Activated T-helper 2 cell treated with anti-CD3 and anti-CD28 coated beads, Interferon-gamma antibody, Interleukin-2, Interleukin-4, amounts not matched to agents 10 μg/mL and 5 μg/mL and 100 μg/mL, durations not matched to agents 14 hours and 24 hours and 36 hours (primary cell): ENCODE data around the gene ASIC1. TPM values are rescaled to one million over a fixed set of nuclear protein-coding genes. Genes with fewer than 3 reads are reported as not detected.

Experiments
- DNase-seq: peaks from one replicate; pipeline ENCODE4 v3.0.0; 2021; ENCODE audit warnings: low spot score
- H3K27ac Mint-ChIP-seq: one replicate; pipeline ENCODE4 v1.8.0; 2021; ENCODE audit warnings: mixed read lengths
- H3K27me3 Mint-ChIP-seq: one replicate; pipeline ENCODE4 v1.8.0; 2021; ENCODE audit warnings: low read depth, mixed read lengths
- H3K36me3 Mint-ChIP-seq: one replicate; pipeline ENCODE4 v1.8.0; 2021; ENCODE audit warnings: low read depth, mixed read lengths
- H3K4me1 Mint-ChIP-seq: one replicate; pipeline ENCODE4 v1.8.0; 2021; ENCODE audit warnings: low read depth, mixed read lengths
- H3K4me3 Mint-ChIP-seq: one replicate; pipeline ENCODE4 v1.8.0; 2021; ENCODE audit warnings: low read depth, mild to moderate bottlenecking, moderate library complexity, mixed read lengths
- H3K9me3 Mint-ChIP-seq: one replicate; pipeline ENCODE4 v1.8.0; 2021; ENCODE audit warnings: mixed read lengths
- intact Hi-C: fragments of 100-400 bp; cut with micrococcal nuclease; formaldehyde crosslinking; loops from one replicate; pipeline ENCODE4 v1.15.1; 2023
- total RNA-seq: library from RNA; stranded (reverse); gene quantifications from 2 replicates; pipeline ENCODE4 v1.2.3, GENCODE V29; 2022

Gene ASIC1
- total RNA-seq, 1 donor from 2014 or later = 20.7 TPM

GRCh38 chr12:50057896-50058670 is 687 bp downstream of the ASIC1 start:
- no peak for DNase-seq
- no peaks in the 10 kb centered on the region for H3K9me3 Mint-ChIP-seq
- intact Hi-C loops = no loop called here
- H3K36me3 Mint-ChIP-seq = peaks cover 19% of the 10 kb centered on the region
- no peak overlapping the region for H3K27ac Mint-ChIP-seq
- peaks cover 36% of the 10 kb centered on the region for H3K4me1 Mint-ChIP-seq
- peak overlapping the region; percentile 66 for H3K4me3 Mint-ChIP-seq
- peaks cover 18% of the 10 kb centered on the region for H3K27me3 Mint-ChIP-seq

- Mint-ChIP-seq H3K36me3 (peaks cover 19% of the 10 kb centered on the region), H3K4me1 (peaks cover 36% of the 10 kb centered on the region), H3K4me3 (peak overlapping the region; percentile 66), H3K9me3 (no peaks in the 10 kb centered on the region), H3K27ac (no peak overlapping the region), H3K27me3 (peaks cover 16% of the 10 kb centered on the region)
- intact Hi-C loops = no loop called here
- no peak for DNase-seq
Measured at GRCh38 chr12:50058743-50059312, 1.4 kb downstream of the ASIC1 start.

- DNase-seq = peak; percentile 49
- H3K27me3 Mint-ChIP-seq = peaks cover 15% of the 10 kb centered on the region
- H3K4me1 Mint-ChIP-seq = peaks cover 36% of the 10 kb centered on the region
- H3K4me3 Mint-ChIP-seq = peak overlapping the region; percentile 45
- H3K36me3 Mint-ChIP-seq = peaks cover 19% of the 10 kb centered on the region
- intact Hi-C loops = no loop called here
- peak overlapping the region; percentile 40 for H3K27ac Mint-ChIP-seq
- no peaks in the 10 kb centered on the region for H3K9me3 Mint-ChIP-seq
Measured at GRCh38 chr12:50059440-50060119, 2.2 kb downstream of the ASIC1 start.

- Mint-ChIP-seq H3K4me1 (peaks cover 36% of the 10 kb centered on the region), H3K27me3 (peaks cover 15% of the 10 kb centered on the region), H3K9me3 (no peaks in the 10 kb centered on the region), H3K4me3 (peak overlapping the region; percentile 45), H3K27ac (no peak overlapping the region), H3K36me3 (peaks cover 19% of the 10 kb centered on the region)
- intact Hi-C loops = no loop called here
- no peak for DNase-seq
Measured at GRCh38 chr12:50060120-50060468, 2.7 kb downstream of the ASIC1 start.

- no peaks in the 10 kb centered on the region for H3K9me3 Mint-ChIP-seq
- peaks cover 12% of the 10 kb centered on the region for H3K27me3 Mint-ChIP-seq
- intact Hi-C loops = no loop called here
- H3K4me3 Mint-ChIP-seq = no peak overlapping the region
- H3K36me3 Mint-ChIP-seq = peaks cover 19% of the 10 kb centered on the region
- peaks cover 30% of the 10 kb centered on the region for H3K4me1 Mint-ChIP-seq
- DNase-seq = no peak
- no peak overlapping the region for H3K27ac Mint-ChIP-seq
Measured at GRCh38 chr12:50061171-50061570, 3.8 kb downstream of the ASIC1 start.

- no peak for DNase-seq
- Mint-ChIP-seq H3K27me3 (peaks cover 2% of the 10 kb centered on the region), H3K4me1 (peaks cover 20% of the 10 kb centered on the region), H3K4me3 (no peak overlapping the region), H3K27ac (no peak overlapping the region), H3K9me3 (no peaks in the 10 kb centered on the region), H3K36me3 (peaks cover 19% of the 10 kb centered on the region)
- intact Hi-C loops = no loop called here
Measured at GRCh38 chr12:50061946-50062686, 4.7 kb downstream of the ASIC1 start.

GRCh38 chr12:50062728-50063460 is 5.5 kb downstream of the ASIC1 start:
- H3K36me3 Mint-ChIP-seq = peaks cover 19% of the 10 kb centered on the region
- H3K27ac Mint-ChIP-seq = no peak overlapping the region

GRCh38 chr12:50065726-50066310 is 8.4 kb downstream of the ASIC1 start:
- H3K27me3 Mint-ChIP-seq = peaks cover 1% of the 10 kb centered on the region
- H3K9me3 Mint-ChIP-seq = no peaks in the 10 kb centered on the region
- peaks cover 11% of the 10 kb centered on the region for H3K36me3 Mint-ChIP-seq
- H3K4me3 Mint-ChIP-seq = no peak overlapping the region
- peaks cover 9% of the 10 kb centered on the region for H3K4me1 Mint-ChIP-seq
- no peak for DNase-seq
- intact Hi-C loops = no loop called here
- no peak overlapping the region for H3K27ac Mint-ChIP-seq

More at GRCh38 chr12:50062728-50063460, 5.5 kb downstream of the ASIC1 start:
- H3K4me1 Mint-ChIP-seq = peaks cover 19% of the 10 kb centered on the region
- no peak for DNase-seq
- intact Hi-C loops = no loop called here
- no peak overlapping the region for H3K4me3 Mint-ChIP-seq
- H3K27me3 Mint-ChIP-seq = peaks cover 1% of the 10 kb centered on the region
- no peaks in the 10 kb centered on the region for H3K9me3 Mint-ChIP-seq

GRCh38 chr12:50066402-50066801 is 9.0 kb downstream of the ASIC1 start:
- DNase-seq = no peak
- H3K27me3 Mint-ChIP-seq = peaks cover 1% of the 10 kb centered on the region
- no peak overlapping the region for H3K4me3 Mint-ChIP-seq
- peaks cover 5% of the 10 kb centered on the region for H3K36me3 Mint-ChIP-seq
- peaks cover 8% of the 10 kb centered on the region for H3K4me1 Mint-ChIP-seq
- intact Hi-C loops = no loop called here
- no peaks in the 10 kb centered on the region for H3K9me3 Mint-ChIP-seq
- no peak overlapping the region for H3K27ac Mint-ChIP-seq

- Mint-ChIP-seq H3K4me3 (no peak overlapping the region), H3K4me1 (peaks cover 6% of the 10 kb centered on the region), H3K36me3 (no peaks in the 10 kb centered on the region), H3K27ac (no peak overlapping the region), H3K9me3 (no peaks in the 10 kb centered on the region), H3K27me3 (no peaks in the 10 kb centered on the region)
- intact Hi-C loops = no loop called here
- DNase-seq = no peak
Measured at GRCh38 chr12:50069069-50069468, 11.7 kb downstream of the ASIC1 start.

GRCh38 chr12:50069539-50069938 is 12.1 kb downstream of the ASIC1 start:
- Mint-ChIP-seq H3K9me3 (no peaks in the 10 kb centered on the region), H3K4me1 (peaks cover 6% of the 10 kb centered on the region), H3K36me3 (no peaks in the 10 kb centered on the region), H3K27me3 (no peaks in the 10 kb centered on the region), H3K4me3 (no peak overlapping the region), H3K27ac (no peak overlapping the region)
- DNase-seq = no peak
- intact Hi-C loops = no loop called here
